Fibroblast of peridontal ligament (primary cell): ENCODE measurements around the gene AXL.

Experiments
- DNase-seq: peaks from one replicate; pipeline ENCODE4 v3.0.0-alpha.2; 2010; ENCODE audit errors: extremely low read depth

The AXL gene

GRCh38 chr19:41235480-41235879 lies 16.5 kb downstream of the AXL start:
- no peak for DNase-seq

- DNase-seq, result no peak
Observed at GRCh38 chr19:41238244-41238643, 19.2 kb downstream of the AXL start.

GRCh38 chr19:41239363-41239762 lies 20.3 kb downstream of the AXL start:
- no peak for DNase-seq

GRCh38 chr19:41239961-41240574 lies 21.0 kb downstream of the AXL start:
- no peak for DNase-seq

GRCh38 chr19:41241859-41242258 lies 22.8 kb downstream of the AXL start:
- no peak for DNase-seq

- DNase-seq, result no peak
Observed at GRCh38 chr19:41244117-41244516, 25.1 kb downstream of the AXL start.

GRCh38 chr19:41245843-41246242 lies 26.8 kb downstream of the AXL start:
- DNase-seq, result no peak

GRCh38 chr19:41248895-41249294 lies 29.9 kb downstream of the AXL start:
- DNase-seq, result no peak

GRCh38 chr19:41249707-41250423 lies 30.8 kb downstream of the AXL start:
- no peak for DNase-seq

GRCh38 chr19:41253660-41254059 lies 34.6 kb downstream of the AXL start:
- DNase-seq, result no peak

GRCh38 chr19:41255171-41255570 lies 36.1 kb downstream of the AXL start:
- DNase-seq, result no peak

GRCh38 chr19:41261474-41262190 lies 42.6 kb downstream of the AXL start:
- no peak for DNase-seq

GRCh38 chr19:41263042-41263849 lies 44.2 kb downstream of the AXL start:
- peak; percentile 76 for DNase-seq

- DNase-seq, result peak; percentile 100
Observed at GRCh38 chr19:41263850-41264580, 45.0 kb downstream of the AXL start, which contains the start of gene HNRNPUL1. HNRNPUL1 (plus strand) TSS chr19:41264372; CDS start chr19:41264504, 132 bp downstream.

GRCh38 chr19:41264581-41265394 lies 45.8 kb downstream of the AXL start:
- DNase-seq, result peak; percentile 21

GRCh38 chr19:41265395-41266153 lies 46.6 kb downstream of the AXL start:
- peak; percentile 21 for DNase-seq

- no peak for DNase-seq
Observed at GRCh38 chr19:41269055-41269454, 50.0 kb downstream of the AXL start.

GRCh38 chr19:41269571-41269970 lies 50.5 kb downstream of the AXL start:
- no peak for DNase-seq

- DNase-seq, result no peak
Observed at GRCh38 chr19:41273076-41273475, 54.1 kb downstream of the AXL start.

GRCh38 chr19:41274802-41275201 lies 55.8 kb downstream of the AXL start:
- DNase-seq, result no peak
